HG03103 (cell line): ENCODE results near the gene DBNL.

Experiments used
- ATAC-seq: cut with Tn5 transposase; IDR thresholded peaks from one replicate; pipeline ENCODE4 v1.9.1; 2021; ENCODE audit warnings: low read depth; ENCODE audit not compliant: unreplicated experiment

The DBNL gene

DNA sequence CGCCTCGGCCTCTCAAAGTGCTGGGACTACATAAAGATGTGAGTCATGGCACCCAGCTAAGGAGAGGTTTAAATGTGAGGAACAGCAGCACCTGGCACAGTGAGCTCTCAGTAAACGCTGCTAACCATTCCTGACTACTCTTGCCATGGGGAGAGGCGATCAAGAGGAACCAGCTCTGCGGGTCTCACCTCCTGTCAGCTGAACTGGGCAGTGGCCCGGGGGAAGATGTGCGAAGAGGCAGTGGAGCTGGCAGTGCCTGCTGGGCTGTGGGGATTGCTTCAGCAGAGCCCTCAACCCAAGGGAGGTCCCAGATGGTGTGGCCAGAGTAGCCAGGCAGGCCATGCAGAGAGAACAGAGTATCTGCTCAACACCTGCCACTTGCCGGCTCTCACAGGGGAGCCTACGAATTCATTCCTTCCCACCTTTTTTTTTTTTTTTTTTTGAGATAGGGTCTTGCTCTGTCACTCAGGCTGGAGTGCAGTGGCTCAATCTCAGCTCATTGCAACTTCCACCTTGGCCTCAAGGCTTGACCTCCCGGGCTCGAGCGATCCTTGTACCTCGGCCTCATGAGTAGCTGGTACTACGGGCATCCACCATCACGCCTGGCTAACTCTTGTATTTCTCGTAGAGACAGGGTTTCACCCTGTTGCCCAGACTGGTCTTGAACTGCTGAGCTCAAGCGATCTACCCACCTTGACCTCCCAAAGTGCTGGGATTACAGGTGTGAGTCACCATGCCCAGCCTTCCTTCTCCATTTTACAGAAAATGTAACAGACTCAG, 31.0 kb downstream of the DBNL start:
- ATAC-seq: no peak

DNA sequence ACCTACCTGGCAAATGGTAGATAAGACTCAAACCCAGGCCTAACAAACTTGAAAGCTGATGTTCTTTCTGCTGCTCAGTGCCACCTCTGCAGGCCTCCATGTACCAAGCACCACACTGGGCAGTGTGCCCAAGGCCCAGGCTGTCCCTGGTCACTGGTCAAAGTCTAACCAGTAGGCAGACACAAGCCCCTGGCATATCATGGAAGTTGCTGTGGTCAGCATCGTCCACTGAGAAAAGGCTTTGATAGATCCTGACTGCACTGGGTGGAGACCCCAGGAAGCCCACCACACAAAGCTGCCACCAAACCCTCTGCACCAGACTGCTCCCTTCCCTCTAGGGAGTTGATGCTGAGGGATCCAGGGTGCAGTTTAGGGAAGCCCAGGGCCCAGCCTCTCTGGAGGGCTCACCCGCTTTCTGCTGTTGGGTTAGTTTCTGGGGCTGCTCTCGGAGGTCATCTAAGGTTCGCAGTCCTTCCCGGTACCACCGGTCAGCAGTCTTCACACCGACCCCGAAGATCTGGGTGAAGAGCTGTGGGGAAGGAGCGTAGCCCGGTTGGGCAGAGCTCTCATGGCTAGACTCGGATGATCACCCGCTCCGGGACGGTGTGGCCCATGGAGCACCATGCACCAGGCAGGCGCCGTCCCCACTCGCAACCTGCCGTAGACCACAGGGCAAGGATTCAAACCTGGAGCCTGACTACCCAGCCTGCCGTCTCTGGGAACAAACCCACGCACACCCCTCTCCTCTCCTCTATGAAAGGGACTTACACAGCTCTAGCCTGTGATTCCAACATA, 31.8 kb downstream of the DBNL start:
- no peak for ATAC-seq

DNA sequence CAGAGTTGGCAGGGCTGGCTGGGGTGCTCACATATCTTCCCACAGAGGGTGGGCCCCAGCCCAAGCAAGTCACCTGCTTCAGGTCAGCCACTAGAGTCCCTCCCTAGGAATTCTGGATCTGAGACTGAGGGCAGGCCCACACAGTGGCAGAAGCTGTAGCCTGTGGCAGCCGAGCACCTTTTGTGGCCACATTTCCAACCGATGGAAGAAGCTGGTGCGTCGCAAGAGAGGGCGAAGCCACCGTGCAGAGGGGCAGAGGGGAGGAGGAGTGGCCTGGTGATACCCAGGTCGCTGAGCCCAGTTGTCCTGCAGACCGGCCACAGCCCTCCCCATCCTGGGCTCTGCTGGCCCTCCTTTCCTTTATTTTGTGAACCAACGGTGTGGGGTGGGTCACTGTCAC, 32.6 kb downstream of the DBNL start:
- no peak for ATAC-seq

DNA sequence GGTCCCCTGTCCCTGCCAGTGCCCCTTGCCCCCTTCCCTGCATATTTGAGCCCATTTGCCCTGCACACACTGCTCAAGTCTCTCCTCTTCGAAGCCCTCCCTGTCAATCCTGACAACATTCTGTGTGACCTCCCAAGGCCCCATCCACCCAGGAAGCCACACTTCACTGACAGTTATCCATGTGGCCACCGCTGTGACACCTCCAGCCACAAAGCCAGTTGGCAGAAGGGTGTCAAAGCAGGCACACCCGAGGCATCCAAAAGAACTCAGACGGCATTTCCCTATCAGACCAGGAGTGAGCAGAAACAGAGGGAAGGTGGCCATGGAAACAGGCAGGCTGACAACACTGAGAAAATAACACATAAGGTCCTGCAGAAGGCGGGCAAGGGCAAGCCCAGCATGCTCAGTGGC, 33.2 kb downstream of the DBNL start:
- no peak for ATAC-seq

DNA sequence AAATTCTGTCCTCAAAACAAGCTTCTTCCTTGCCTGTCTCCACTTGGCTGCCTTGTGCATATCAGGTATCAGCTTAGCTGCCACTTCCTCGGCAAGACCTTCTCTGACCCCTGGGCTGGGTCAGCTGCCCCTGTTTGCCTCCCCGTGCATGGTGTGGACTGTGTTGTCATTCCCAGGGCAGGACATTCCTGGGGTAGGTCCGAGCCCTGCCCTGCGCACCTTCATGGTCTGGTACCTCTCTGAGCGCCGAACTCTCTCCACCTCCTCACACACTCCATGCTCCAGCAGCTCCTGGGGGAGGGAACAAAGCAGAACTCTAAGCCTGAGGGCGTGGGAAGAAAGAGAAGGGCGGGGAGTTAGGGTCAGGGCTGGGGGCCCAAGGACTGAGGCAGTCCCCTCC, 34.0 kb downstream of the DBNL start:
- no peak for ATAC-seq

DNA sequence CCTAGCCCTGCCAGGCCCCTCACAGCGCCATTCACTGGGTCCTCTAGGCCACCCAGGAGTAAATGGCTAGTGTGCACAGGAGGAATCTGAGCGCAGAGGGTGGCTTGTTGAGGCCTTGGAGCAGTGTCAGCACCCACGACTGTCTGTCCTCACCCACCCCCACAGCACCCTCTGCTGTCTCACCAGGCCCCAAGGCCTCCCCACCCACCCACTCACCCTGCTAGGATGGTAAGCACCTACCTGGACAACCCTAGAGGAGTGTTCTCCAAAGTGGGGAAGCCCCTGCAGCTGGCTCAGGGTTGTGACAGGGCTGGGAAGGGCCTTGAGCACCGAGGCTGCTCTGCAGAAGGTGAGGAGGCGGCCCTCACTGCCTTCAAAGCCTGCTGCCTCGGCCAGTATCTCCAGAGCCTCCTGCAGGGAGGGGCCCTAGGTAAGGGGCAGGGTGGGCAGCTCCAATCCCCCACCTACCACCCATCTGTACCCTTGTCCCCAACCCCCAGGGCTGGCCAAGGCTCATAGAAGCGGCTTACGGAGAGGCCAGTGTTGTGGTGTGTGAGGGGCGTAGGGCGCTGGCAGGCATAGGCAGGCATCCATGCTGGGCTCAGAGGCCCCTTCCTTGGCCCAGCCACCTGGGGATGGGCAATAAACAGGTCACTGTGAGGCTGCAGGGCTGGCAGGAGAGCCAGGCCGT, 35.0 kb downstream of the DBNL start:
- ATAC-seq: no peak

DNA sequence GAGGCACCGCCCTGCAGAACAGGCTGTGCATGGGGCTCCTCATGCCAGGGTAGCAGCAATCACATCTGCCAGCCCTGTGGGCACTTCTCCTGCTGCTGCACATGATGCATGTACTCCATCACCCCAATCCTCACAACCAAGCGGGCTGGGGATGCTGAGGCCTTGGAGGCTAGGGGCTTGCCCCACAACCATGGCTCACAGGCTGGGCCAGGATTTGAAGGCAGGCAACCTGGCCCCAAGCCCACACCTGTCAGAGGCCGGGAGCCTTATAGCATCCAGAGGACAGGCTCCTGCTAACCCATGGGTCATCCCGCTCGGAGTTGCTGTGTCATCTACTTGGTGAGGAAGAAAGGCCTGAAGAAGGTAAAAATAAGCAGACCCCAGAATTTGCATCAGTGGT, 35.6 kb downstream of the DBNL start:
- no peak for ATAC-seq

DNA sequence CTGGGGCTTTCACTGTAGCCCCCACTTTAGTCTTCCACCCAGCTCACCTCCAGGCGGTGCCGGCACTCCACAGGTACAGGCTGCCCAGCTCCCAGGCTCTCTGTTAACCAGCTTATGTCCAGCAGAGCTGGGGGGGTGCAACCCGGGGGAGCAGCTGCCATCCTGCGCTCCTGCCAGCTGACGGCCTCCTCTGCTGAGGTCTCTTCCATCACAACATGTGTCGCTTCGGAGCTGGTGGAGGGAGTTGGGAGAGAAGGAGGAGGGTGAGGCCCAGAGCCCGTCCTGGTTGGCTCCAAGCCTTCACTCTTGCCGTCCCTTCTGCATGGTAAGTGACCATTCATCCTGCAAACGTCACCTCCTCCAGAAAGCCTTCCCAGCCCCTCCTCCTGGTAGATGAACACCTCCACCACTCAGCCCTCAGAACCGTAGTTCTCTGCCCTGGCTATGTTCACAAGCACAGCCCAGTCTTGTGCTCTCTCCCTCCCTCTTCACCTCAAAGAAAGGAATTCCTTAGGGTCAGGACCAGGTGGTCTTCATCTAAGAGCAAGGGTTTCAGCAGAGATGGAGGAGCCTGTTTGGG, 36.3 kb downstream of the DBNL start:
- ATAC-seq: no peak

DNA sequence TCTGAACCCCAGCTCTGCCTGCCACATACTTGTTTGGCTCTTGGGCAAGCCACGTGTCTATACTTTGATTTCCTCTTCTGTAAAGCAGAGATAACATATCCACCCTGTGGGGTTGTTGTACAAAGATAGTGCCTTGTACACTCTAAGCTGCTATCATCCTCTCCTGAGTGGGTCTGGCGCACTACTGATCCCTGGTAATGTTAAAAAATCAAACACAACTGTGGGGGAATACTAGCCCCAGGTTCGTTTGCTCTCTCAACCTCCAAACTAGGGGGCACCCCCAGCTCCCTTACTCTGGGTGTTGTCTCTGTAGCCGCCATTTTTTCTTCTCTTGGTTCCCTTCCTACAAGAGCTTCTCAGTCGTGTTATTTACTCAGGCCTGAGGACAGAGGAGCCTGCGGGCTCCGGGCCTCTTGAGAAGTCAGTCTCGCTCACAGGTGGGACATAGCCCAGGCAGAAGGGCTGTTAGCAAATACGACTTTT, 36.8 kb downstream of the DBNL start:
- no peak for ATAC-seq

DNA sequence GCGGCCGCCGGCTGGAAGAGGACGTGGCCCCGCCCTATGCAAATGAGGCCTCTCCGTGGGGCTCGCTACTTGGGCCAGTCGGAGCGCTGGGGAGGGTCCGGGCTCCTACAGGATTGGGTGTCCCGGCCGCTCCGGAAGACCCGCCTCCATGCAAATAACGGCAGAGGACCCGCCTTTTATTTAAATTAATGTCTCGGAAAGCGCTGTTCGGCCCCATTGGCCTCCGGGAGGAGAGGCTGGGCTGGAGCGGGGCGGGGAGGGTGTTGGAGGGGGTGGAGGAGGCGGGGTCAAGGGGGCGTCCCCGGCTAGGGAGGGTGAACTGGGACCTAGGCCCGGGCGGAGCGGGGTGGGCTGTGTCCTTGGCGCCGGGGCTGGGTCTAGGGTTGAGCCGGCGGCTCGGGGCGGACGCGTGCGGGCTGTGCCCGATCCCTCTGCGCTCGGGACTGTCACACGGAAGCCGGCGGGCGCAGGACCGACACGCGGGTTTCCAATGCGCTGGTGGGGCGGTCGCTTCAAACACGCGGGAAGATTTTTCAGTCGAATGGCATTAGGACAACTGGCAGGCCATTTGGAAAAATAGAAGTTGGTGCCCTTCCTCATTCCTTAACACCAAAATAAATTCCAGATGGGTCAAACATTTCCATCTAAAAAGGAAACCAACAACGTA, 38.2 kb downstream of the DBNL start:
- ATAC-seq: peak; percentile 92

DNA sequence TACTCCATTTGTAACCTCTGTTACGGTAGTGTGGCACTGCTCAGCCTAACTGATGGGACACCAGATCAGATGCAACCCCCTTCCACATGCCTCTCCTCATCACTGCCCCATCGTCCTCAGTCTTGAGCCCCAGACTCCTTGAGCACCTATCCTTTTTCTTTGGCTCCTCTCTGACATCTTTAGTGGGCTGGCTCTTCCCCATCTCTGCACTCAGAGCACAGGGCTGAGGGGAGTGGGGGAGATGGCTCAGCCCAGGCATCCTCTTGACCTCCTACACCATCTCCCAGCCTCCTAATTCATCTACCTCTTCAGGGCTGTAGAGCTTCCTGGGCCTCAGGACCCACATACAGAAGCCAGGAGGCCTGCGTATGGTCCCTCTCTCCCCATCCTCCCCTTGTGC, 39.3 kb downstream of the DBNL start:
- ATAC-seq: no peak

DNA sequence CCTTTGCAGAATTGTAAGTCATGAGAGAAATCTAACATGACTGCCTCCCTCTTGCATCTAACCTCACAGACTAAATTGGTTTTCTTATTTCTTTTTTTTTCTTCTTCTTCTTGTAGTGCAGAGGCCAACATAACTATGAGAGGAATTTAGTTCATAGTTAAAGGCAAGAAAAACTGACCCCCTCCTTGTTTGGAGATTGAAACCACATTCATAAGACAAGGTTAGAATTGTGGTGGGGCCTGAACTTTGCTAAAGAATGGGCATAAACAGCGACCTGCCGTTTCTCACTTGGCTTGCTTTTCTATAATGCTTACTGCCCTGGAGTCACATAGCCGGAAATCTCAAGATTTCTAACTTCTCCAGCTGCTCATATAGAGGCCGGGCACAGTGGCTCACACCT, 40.2 kb downstream of the DBNL start:
- no peak for ATAC-seq

DNA sequence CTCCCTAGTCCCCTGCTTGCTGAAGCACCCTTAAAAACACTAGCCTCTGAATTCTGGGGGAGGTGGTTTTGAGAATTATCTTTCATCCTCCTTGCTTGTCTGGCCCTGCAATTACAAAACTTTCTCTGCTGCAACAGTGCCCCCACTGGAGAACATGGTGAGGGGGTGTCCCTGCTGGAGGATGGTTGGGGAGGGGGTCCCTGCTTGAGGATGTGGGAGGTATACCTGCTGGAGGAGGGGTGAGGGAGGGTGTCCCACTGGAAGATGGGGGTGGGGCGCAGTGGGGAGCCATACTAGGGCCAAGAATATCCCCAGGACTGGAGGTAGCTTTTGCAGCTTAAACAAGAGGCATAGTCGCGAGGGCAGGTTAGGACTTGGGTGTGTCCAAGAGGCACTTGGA, 41.0 kb downstream of the DBNL start:
- ATAC-seq: no peak

DNA sequence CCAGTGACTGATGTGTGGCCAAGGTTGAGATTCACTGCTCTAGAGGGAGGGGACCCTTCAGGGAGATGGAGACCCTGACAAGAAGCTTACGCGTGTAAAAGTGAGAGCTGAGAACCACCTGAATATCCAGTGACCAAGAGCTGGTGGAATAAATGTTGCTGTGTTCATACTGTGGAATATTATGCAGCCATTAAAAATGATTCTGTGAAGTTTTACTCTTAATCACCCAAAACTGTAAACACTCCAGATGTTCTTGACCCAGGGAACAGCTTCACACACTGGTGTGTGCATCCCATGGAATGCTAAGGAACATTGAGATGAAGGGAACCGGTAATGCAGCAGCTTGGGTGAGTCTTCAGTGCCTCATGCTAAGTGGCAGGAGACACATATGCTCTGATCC, 42.1 kb downstream of the DBNL start:
- no peak for ATAC-seq

DNA sequence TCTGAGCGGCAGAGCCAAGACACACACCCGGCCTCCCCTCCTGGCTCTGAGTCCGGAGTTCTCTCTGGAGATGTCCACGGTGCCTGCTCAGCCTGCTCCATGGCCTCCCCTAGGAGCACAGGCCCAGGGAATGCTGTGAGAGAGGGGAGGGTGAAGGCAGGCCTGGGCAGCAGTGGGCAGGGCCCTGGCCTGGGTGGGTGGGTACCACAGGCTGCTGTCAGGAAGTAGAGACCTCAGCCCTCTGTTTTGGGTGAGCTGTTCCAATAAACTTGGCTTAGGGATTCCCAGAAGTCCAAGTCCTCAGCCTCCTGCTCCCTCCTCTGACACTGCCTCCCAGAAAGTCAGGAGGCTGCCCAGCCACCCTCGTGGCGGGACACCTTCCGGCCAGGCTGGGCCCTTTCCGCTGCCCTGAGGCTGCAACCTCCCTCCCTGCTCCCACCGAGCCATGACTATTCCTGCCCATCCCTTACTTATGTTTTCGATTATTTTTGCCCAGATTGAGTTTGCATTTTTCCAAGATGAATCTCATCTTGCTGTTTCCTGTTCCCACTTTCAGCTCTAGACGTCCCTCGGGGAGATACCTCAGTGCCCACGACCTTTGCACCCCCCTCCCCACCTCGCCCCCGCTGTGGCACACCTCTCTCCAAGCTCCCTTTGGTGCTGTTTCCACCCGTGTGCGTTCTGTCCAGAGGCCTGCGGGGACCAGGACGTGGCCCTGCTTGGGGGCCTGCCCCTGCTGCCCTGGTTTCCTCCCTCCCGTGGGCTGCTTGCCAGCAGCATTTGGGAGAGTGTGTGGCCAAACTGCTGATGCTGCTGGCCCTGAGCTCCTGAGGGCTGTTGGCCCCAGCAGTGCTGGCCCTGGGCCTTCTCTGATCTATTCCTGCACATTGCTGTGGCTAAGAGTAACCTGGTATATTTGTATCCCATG, 43.7 kb downstream of the DBNL start:
- ATAC-seq: no peak

DNA sequence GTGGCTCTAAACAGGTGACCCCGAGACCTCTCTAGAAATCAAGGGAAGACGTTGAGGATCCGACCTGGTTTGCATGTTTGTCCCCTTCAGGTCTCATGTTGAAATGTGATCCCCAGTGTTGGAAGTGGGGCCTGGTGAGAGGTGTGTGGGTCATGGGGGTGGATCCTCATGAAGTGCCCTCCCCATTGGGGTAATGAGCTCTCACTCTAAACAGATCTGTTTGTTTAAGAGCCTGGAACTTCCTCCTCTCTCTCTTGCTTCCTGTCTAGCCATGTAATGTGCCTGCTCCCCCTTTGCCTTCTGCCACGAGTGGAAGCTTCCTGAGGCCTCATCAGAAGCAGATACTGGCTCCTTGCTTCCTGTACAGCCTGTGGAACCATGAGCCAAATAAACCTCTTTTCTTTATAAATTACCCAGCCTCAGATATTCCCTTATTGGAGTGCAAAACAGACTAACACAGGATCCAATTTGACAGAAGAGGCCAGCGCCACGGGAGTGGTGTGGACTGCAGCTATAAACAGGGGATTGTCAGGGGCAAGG, 48.7 kb downstream of the DBNL start:
- ATAC-seq: no peak

DNA sequence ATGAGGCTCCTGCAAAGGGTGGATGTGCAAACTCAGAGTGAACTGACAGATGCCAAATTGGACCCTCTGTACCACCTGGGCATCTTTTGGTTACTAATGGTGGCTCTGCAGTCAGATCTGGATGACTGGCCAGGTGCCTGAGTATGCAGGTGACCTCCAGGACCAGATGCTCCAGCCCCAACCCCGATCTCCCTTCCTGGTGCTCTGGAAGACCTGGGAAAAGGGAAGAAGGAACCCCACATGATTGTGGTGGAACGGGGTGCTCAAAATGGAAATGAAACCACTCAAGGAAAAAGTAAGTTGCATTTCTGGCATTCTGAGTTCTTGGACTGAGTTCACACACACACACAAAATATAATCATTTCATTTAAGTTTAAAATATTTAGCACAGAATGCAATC, 49.9 kb downstream of the DBNL start:
- no peak for ATAC-seq

DNA sequence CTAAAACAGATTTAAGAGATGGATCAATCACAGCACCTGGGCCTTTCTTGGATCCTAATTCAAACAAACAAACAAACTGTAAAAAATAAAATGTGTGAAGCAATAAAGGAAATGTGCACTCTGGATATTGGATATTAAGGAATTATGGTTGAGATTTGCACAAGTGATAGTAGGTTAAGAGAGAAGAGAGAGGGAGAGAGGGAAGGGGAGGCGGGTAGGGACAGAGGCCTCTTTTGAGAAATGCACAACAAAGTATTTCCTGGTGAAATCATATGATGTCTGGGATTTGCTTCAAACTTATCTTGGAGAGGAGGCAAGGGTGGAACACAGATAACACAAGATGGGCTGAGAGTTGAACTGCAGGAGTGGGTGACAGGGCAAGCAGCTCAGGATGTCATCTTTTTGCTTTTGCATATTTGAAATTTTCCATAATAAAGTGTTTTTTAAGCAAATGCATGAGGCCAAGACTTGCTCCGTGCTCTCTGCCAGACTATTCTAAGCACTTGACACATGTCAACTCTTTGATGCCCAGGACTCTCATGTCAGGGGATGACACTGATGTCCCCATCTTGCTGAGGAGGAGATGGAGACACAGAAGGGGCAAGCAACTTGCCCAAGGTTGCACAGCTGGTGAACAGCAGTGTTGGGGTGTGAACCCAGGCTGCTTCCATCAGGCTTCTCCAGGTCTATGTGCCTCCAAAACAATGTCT, 50.5 kb downstream of the DBNL start:
- ATAC-seq: no peak

DNA sequence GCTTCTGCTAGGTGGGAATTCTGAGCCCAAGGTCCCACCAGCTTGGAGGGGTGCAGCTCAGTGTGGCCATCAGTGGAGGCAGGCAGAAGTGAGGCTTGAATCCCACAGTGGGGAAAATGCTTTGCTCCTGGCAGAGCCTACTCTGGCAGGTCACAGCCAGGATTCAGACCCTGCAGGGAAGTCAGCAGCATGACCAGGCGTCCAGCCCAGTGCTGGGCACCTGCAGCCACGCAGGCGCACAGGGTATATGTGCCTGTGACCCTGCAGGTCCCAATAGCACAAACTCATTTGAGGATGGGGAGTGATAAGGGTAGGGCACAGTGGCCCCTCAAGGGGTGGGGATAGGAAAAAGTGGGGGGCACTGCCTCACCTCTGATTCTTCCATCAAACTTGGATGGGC, 51.3 kb downstream of the DBNL start:
- ATAC-seq: no peak
